GM12878 (cell line): ENCODE results near the gene ISG15. TPM values are rescaled to one million over a fixed set of nuclear protein-coding genes. Genes with fewer than 3 reads are reported as not detected.

Experiments
- BHLHE40 ChIP-seq, 2 experiments: fragments of 450-650 bp in 1 of 2; IDR thresholded peaks; 2 replicates each; pipeline ENCODE4 v1.6.1; 2011 to 2017; ENCODE audit warnings: low read depth in 2 of 2, borderline replicate concordance in 1 of 2, improper control_type of control experiment in 1 of 2, low read length in 1 of 2, mild to moderate bottlenecking in 1 of 2
- CBX5 ChIP-seq: sonication (generic); IDR thresholded peaks from 2 replicates; pipeline ENCODE4 v1.6.1; 2016; ENCODE audit warnings: low read depth, moderate library complexity, mild to moderate bottlenecking, inconsistent platforms
- CHD1 ChIP-seq: IDR thresholded peaks from 2 replicates; pipeline ENCODE4 v1.6.1; 2012; ENCODE audit warnings: low read depth, low read length, improper control_type of control experiment
- DPF2 ChIP-seq: fragments of 450-650 bp; IDR thresholded peaks from 2 replicates; pipeline ENCODE4 v1.6.1; 2017; ENCODE audit warnings: mild to moderate bottlenecking
- ELK1 ChIP-seq: IDR thresholded peaks from 2 replicates; pipeline ENCODE4 v1.6.1; 2012; ENCODE audit warnings: low read depth, low read length, improper control_type of control experiment
- FOXM1 ChIP-seq: IDR thresholded peaks from 2 replicates; pipeline ENCODE4 v1.6.1; 2012; ENCODE audit warnings: low read depth, mild to moderate bottlenecking, inconsistent platforms, low read length, moderate library complexity
- GATAD2B ChIP-seq: fragments of 450-650 bp; conservative IDR thresholded peaks from 2 replicates; pipeline ENCODE4 v1.6.1; 2017; ENCODE audit warnings: low read depth, mild to moderate bottlenecking, moderate library complexity
- JUNB ChIP-seq: IDR thresholded peaks from 2 replicates; pipeline ENCODE4 v1.6.1; 2016; ENCODE audit warnings: antibody characterized with exemption, mild to moderate bottlenecking
- LARP7 ChIP-seq: fragments of 450-650 bp; IDR thresholded peaks from 2 replicates; pipeline ENCODE4 v1.6.1; 2017; ENCODE audit warnings: mild to moderate bottlenecking
- MXI1 ChIP-seq: fragments of 150-350 bp; IDR thresholded peaks from 2 replicates; pipeline ENCODE4 v1.6.1; 2011; ENCODE audit warnings: low read depth, mild to moderate bottlenecking, inconsistent platforms, low read length, improper control_type of control experiment
- NFXL1 ChIP-seq: fragments of 450-650 bp; IDR thresholded peaks from 2 replicates; pipeline ENCODE4 v1.6.1; 2017; ENCODE audit warnings: antibody characterized with exemption, mild to moderate bottlenecking, borderline replicate concordance
- NKRF ChIP-seq: fragments of 450-650 bp; conservative IDR thresholded peaks from 2 replicates; pipeline ENCODE4 v1.6.1; 2017; ENCODE audit warnings: mild to moderate bottlenecking, moderate library complexity
- NR2F1 ChIP-seq: fragments of 450-650 bp; conservative IDR thresholded peaks from 2 replicates; pipeline ENCODE4 v1.6.1; 2017; ENCODE audit warnings: mild to moderate bottlenecking
- PKNOX1 ChIP-seq: fragments of 450-650 bp; IDR thresholded peaks from 2 replicates; pipeline ENCODE4 v1.6.1; 2016; ENCODE audit warnings: mild to moderate bottlenecking
- POLR2AphosphoS5 ChIP-seq: IDR thresholded peaks from 2 replicates; pipeline ENCODE4 v1.6.1; 2011; ENCODE audit warnings: mild to moderate bottlenecking, low read length, inconsistent platforms
- RELB ChIP-seq: fragments of 450-650 bp; IDR thresholded peaks from 2 replicates; pipeline ENCODE4 v1.6.1; 2017; ENCODE audit warnings: low read depth, mild to moderate bottlenecking, moderate library complexity
- SKIL ChIP-seq: fragments of 450-650 bp; IDR thresholded peaks from 2 replicates; pipeline ENCODE4 v1.6.1; 2017; ENCODE audit warnings: mild to moderate bottlenecking, low read depth, inconsistent platforms; ENCODE audit not compliant: poor library complexity, severe bottlenecking
- SREBF1 ChIP-seq: IDR thresholded peaks from 2 replicates; pipeline ENCODE4 v1.6.1; 2012; ENCODE audit warnings: mild to moderate bottlenecking, low read length
- STAT1 ChIP-seq: fragments of 450-650 bp; conservative IDR thresholded peaks from 2 replicates; pipeline ENCODE4 v1.6.1; 2014; ENCODE audit warnings: antibody characterized with exemption, mild to moderate bottlenecking
- ZBED1 ChIP-seq: IDR thresholded peaks from 2 replicates; pipeline ENCODE4 v1.6.1; 2016; ENCODE audit warnings: borderline replicate concordance
- ZNF274 ChIP-seq: IDR thresholded peaks from one replicate; pipeline ENCODE4 v1.8.0; 2011; ENCODE audit not compliant: insufficient read length, insufficient read depth
- polyA plus RNA-seq, 11 experiments: library from polyadenylated mRNA; depleted of rRNA in 4 of 11; unstranded in 6 of 11; stranded (reverse) in 5 of 11; fragments of >200 nt; fragmentation: Nextera tagmentation in 4 of 11; fragmentation: Illumina TruSeq in 1 of 11; extraction: Ambion mirVana in 4 of 11; extraction: Trizol in 1 of 11; gene quantifications; 1 replicate in 1 of 11; 2 replicates in 10 of 11; pipeline versions ENCODE4 v1.2.1 to v1.2.3, GENCODE V29; 2011 to 2016; ENCODE audit warnings: inconsistent platforms in 2 of 11, missing spikeins in 2 of 11, low read depth in 1 of 11
- total RNA-seq, 4 experiments: library from RNA; depleted of rRNA in 3 of 4; stranded (reverse); fragments of >200 nt in 3 of 4; fragmentation: Illumina TruSeq in 1 of 4; extraction: Trizol in 1 of 4; gene quantifications; 2 replicates each; pipeline versions ENCODE4 v1.2.1 to v1.2.3, GENCODE V29; 2013 to 2021

ISG15 gene
- total and polyA plus RNA-seq, 10 of the 15 experiments (the other 5 are each of a cell fraction or from before 2014, with no cell fraction given) = 7.8 to 384 (median 274) TPM

GRCh38 chr1:975896-976683 lies 37.2 kb upstream of the ISG15 start (continued):
- no peak for TF ChIP-seq RELB
- no peak for TF ChIP-seq CHD1
- TF ChIP-seq MXI1 = no peak
- peak; percentile 54; the same call in 1 of the 2 replicates for TF ChIP-seq LARP7
- TF ChIP-seq NFXL1 = no peak
- TF ChIP-seq SKIL = no peak
- TF ChIP-seq SREBF1 = no peak
- no peak for TF ChIP-seq PKNOX1
- no peak for TF ChIP-seq NKRF
- no peak for TF ChIP-seq GATAD2B
- no peak for TF ChIP-seq STAT1
- no peak for TF ChIP-seq FOXM1
- TF ChIP-seq NR2F1 = 0 out of 2 replicates have a peak, but pooled peaks have one; percentile 29
- no peak for TF ChIP-seq ZNF274
- 0 out of 2 replicates have a peak, but pooled peaks have one; percentile 44 for TF ChIP-seq DPF2
- TF ChIP-seq ELK1 = no peak
- no peak for TF ChIP-seq POLR2AphosphoS5
- no peak for TF ChIP-seq CBX5
- TF ChIP-seq JUNB = no peak
- TF ChIP-seq ZBED1 = no peak
- no peak for TF ChIP-seq BHLHE40 (IDR thresholded peaks at IDR 0.05; ENCODE audit: borderline replicate concordance in 1 of 2, low read depth in 2 of 2, low read length in 1 of 2)
